ENCODE data around the gene RPS6KA5.

The RPS6KA5 gene

DNA sequence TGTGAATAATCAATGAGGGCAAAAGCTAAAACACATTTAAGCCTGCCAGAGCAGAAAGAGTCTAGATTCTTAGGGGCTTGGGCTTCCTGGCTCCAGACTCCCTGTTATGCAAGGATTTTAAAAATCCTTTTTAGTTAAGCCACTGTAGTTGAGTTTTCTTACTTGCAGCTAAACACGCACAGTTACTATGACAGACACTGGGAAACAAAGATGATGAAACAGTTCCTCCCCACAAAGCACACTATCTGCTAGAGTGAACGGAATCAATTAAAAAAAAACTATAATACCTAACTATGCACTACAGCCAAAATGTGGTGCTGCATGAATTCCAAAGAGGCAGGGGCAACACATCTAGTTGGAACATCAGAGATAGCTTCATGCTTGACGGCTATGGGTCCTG lies 28.2 kb downstream of the RPS6KA5 start:
- H3K4me3 ChIP-seq (ENCODE audit: low read depth, low read length) = no peak overlapping the region
- TF ChIP-seq, protein P1, sequence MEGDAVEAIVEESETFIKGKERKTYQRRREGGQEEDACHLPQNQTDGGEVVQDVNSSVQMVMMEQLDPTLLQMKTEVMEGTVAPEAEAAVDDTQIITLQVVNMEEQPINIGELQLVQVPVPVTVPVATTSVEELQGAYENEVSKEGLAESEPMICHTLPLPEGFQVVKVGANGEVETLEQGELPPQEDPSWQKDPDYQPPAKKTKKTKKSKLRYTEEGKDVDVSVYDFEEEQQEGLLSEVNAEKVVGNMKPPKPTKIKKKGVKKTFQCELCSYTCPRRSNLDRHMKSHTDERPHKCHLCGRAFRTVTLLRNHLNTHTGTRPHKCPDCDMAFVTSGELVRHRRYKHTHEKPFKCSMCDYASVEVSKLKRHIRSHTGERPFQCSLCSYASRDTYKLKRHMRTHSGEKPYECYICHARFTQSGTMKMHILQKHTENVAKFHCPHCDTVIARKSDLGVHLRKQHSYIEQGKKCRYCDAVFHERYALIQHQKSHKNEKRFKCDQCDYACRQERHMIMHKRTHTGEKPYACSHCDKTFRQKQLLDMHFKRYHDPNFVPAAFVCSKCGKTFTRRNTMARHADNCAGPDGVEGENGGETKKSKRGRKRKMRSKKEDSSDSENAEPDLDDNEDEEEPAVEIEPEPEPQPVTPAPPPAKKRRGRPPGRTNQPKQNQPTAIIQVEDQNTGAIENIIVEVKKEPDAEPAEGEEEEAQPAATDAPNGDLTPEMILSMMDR (IDR thresholded peaks at IDR 0.05; ENCODE audit: insufficient read depth, low read depth, low read length, missing control alignments) = no peak
- no peak for DNase-seq (ENCODE audit: low read depth)

DNA sequence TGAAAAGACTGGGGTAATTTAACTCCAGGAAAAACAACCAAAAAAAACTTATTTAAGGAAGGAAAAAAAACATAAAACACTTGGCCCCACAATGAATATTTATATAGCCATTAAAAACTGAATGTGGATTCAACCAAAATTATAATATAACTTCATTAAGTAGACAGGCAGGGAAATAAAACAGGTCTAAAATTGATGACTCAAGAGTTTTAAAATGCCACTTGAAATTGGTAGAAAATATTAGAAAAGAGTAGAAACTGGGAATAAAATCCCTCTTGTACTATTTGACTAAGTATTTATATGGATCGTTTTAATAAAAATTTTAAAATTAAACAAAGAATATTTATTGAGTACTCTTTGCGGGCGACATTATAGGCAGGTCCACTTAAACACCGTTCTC lies 28.8 kb downstream of the RPS6KA5 start:
- no peak overlapping the region for H3K4me3 ChIP-seq (ENCODE audit: low read depth, low read length)
- no peak for DNase-seq (ENCODE audit: low read depth)
- TF ChIP-seq, protein P1 (IDR thresholded peaks at IDR 0.05; ENCODE audit: insufficient read depth, low read depth, low read length, missing control alignments) = no peak

DNA sequence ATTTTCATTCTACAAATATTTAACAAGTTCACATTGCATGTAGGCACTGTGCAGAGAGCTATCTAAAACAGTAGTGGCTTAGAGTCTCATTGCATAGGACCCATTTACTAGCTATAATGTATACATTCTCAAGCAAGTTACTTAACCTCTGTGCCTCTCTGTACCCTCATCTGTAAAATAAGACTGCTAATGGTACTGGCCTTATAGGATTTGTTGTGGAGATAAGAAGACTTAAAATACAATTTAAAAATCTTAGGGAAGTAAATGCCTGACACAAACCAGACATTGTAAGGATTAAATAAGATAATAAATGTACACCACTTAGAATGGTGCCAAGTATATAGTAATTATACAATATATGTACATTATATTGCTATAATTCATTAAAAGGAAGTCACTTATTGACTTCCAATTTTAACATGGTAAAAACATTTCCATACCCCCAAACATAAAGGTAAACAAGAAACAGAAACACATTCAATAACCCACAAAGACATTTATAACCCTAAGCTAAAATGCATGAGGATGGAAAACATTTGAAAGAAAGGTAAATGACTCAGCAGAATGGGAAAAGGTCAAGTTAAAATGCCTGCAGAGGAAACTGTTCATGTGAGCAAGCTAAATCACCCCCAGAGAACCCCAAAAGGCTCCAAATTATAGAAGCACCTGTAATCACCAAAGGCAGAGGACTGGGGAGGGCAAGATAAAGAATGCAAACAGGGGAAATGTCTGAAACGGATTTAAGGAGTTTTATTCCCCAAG lies 30.8 kb downstream of the RPS6KA5 start:
- no peak for DNase-seq (ENCODE audit: low read depth)
- no peak overlapping the region for H3K4me3 ChIP-seq (ENCODE audit: low read depth, low read length)
- TF ChIP-seq, protein P1 (IDR thresholded peaks at IDR 0.05; ENCODE audit: insufficient read depth, low read depth, low read length, missing control alignments) = no peak

DNA sequence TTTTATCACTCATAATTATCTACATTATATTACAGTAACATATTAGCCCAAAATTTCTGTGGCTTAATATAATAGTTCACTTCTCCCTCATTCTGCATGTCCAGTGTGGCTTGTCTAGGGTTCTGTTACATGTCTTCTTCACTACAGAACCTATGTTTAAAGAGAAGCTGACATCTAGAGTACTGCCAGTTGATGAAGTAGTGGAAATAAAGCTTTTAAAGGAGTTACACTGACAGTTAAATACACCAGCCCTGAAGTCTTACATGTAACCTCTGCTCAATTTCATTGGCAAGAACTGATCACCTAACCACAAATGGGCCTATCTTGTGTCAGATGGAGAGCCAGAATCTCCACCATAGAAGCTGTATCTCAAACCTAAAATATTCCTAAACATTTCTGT lies 32.9 kb downstream of the RPS6KA5 start:
- no peak for DNase-seq (ENCODE audit: low read depth)
- H3K4me3 ChIP-seq (ENCODE audit: low read depth, low read length) = no peak overlapping the region
- TF ChIP-seq, protein P1 (IDR thresholded peaks at IDR 0.05; ENCODE audit: insufficient read depth, low read depth, low read length, missing control alignments) = no peak

DNA sequence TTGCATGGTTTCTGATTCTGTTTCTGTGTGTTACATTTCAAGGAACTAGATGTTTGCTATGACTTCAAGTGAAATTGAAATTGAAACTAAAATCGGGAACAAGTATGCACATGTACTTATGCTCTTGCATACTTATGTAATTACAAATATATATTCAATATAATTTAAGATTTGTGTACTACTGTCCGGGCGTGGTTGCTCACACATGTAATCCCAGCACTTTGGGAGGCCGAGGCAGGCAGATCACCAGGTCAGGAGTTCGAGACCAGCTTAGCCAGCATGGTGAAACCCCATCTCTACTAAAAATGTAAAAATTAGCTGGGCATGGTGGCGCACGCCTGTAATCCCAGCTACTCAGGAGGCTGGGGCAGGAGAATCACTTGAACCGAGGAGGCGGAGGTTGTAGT lies 37.8 kb downstream of the RPS6KA5 start:
- peak; percentile 79 for DNase-seq (ENCODE audit: low read depth)
- peak overlapping the region; percentile 58 for H3K4me3 ChIP-seq (ENCODE audit: low read depth, low read length)

DNA sequence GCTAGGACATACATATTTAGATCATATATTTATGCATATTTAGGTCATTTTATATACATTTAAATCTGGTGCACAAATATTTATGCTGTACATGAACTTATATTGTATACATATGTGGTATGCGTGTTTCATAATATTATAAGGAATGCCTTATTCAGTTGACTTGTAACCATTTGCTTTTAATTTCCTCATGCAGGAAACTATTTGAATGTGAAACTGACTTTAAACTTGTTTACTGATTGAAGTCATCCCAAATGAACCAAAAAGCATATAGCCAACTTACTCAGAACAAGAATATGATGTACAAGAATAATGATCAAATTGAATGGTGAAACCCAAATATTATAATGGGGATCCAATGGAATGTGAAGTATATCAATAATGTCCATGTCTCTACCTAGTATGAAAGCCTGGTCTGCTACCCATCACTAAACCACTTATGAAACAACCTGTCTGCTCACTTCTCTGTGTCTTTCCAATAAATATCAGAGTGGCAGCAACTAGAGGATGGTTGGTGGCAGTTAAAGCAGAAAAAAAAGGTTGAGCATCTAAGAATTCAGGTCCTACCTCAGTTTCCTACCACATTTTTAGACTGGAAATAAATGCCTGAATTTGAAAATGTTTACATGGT lies 38.3 kb downstream of the RPS6KA5 start:
- peak overlapping the region; percentile 58 for H3K4me3 ChIP-seq (ENCODE audit: low read depth, low read length)
- no peak for DNase-seq (ENCODE audit: low read depth)
- TF ChIP-seq, protein P1 (IDR thresholded peaks at IDR 0.05; ENCODE audit: insufficient read depth, low read depth, low read length, missing control alignments) = no peak

DNA sequence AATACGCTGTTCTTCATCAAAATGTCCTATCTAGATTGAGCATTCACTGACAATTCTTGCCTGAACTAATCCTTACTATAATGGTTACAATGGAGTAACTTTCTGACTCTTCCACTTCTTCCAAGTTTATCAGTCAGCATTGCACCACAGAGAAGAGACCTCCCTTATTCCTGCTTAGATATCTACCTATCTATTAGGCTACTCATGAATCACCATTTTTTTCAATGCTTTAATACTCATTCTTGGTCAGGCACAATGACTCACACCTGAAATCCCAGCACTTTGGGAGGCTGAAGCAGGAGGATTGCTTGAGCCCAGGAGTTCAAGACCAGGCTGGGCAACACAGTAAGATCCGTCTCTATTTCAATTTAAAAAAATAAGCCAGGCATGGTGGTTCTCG lies 39.3 kb downstream of the RPS6KA5 start:
- TF ChIP-seq, protein P1 (IDR thresholded peaks at IDR 0.05; ENCODE audit: insufficient read depth, low read depth, low read length, missing control alignments) = no peak
- H3K4me3 ChIP-seq (ENCODE audit: low read depth, low read length) = no peak overlapping the region
- DNase-seq (ENCODE audit: low read depth) = no peak
